ENCODE data around the gene HIPK1. TPM values are rescaled to one million over a fixed set of nuclear protein-coding genes. Genes with fewer than 3 reads are reported as not detected.
"Not testable (repeated sequence)": the region's sequence is repeated elsewhere in the genome, so short reads cannot be mapped to it uniquely, and the experiment has no call there.

Gene HIPK1
- total RNA-seq, 3 donors from 2014 or later (not counting 1 experiment from before 2014, with no cell fraction given): 238 to 283 (median 261) TPM

DNA sequence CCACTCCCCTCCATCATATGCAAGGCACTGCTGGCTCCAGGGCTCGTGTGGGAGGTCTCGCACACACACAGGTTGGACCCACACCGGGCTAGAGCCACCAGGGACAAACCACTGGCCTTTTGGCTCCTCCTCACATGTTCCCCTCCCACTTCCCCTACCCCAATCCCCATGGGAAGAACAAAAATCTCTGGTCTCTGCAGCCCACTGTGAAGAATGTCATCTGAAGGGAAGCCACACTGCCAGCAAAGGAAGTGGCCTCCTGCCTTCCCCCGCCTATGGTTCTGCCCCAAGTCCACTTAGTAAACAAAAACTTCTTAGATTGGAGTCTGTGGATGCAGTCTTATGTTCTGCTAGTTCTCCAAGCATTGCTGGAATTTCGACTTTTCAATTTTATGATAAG lies 74.3 kb downstream of the HIPK1 start:
- H3K9me3 Mint-ChIP-seq: no peaks in the 10 kb centered on the region
- intact Hi-C loops (cut with micrococcal nuclease): no loop called here
- H3K4me1 Mint-ChIP-seq: peaks cover 0 to 6% of the 10 kb centered on the region in 2 donors
- peaks cover 9% of the 10 kb centered on the region in 2 donors for H3K27me3 Mint-ChIP-seq (ENCODE audit: low read depth in 2 of 2)
- DNase-seq: no peak
- H3K4me3 Mint-ChIP-seq: no peak overlapping the region
- TF ChIP-seq CTCF (IDR thresholded peaks at IDR 0.05): no peak
- no peaks in the 10 kb centered on the region for H3K27me3 ChIP-seq (ENCODE audit: control insufficient read depth, insufficient read depth, low read length)
- no peaks in the 10 kb centered on the region for H3K36me3 ChIP-seq (ENCODE audit: control insufficient read depth, insufficient read depth, low read length)
- no peaks in the 10 kb centered on the region for H3K4me1 ChIP-seq (ENCODE audit: control insufficient read depth, insufficient read depth, low read length)
- H3K27ac ChIP-seq (ENCODE audit: low read length): no peak overlapping the region
- no peaks in the 10 kb centered on the region for H3K36me3 Mint-ChIP-seq
- H3K9me3 ChIP-seq (ENCODE audit: control insufficient read depth, insufficient read depth, low read length): no peaks in the 10 kb centered on the region
- H3K27ac Mint-ChIP-seq: no peak overlapping the region
- no peak for ATAC-seq
- H3K4me3 ChIP-seq (ENCODE audit: low read length): no peak overlapping the region
- WGBS (ENCODE audit: insufficient coverage): 35% methylated on average over 4 of the region's 5 CpGs

GRCh38 chr1:114006825-114007224 lies 77.7 kb downstream of the HIPK1 start:
- H3K27me3 ChIP-seq (ENCODE audit: control insufficient read depth, insufficient read depth, low read length); H3K36me3 Mint-ChIP-seq; ATAC-seq; H3K4me3 ChIP-seq (ENCODE audit: low read length); H3K27ac Mint-ChIP-seq; DNase-seq; H3K4me3 Mint-ChIP-seq; H3K9me3 Mint-ChIP-seq; H3K36me3 ChIP-seq (ENCODE audit: control insufficient read depth, insufficient read depth, low read length); H3K27me3 Mint-ChIP-seq (ENCODE audit: low read depth in 2 of 2); H3K4me1 ChIP-seq (ENCODE audit: control insufficient read depth, insufficient read depth, low read length); H3K27ac ChIP-seq (ENCODE audit: low read length); H3K9me3 ChIP-seq (ENCODE audit: control insufficient read depth, insufficient read depth, low read length); intact Hi-C loops (cut with micrococcal nuclease): not testable (repeated sequence)
- 85% methylated on average over 4 of the region's 4 CpGs for WGBS (ENCODE audit: insufficient coverage)
- peaks cover 6 to 22% of the 10 kb centered on the region in 2 donors for H3K4me1 Mint-ChIP-seq

- no peak overlapping the region for H3K4me3 Mint-ChIP-seq
- H3K27me3 Mint-ChIP-seq (ENCODE audit: low read depth in 2 of 2): peaks cover 9% of the 10 kb centered on the region in 2 donors
- no peak for ATAC-seq
- H3K36me3 Mint-ChIP-seq: no peaks in the 10 kb centered on the region
- Histone ChIP-seq H3K9me3 (ENCODE audit: control insufficient read depth, insufficient read depth, low read length) (no peaks in the 10 kb centered on the region), H3K4me1 (ENCODE audit: control insufficient read depth, insufficient read depth, low read length) (no peaks in the 10 kb centered on the region), H3K4me3 (ENCODE audit: low read length) (no peak overlapping the region), H3K36me3 (ENCODE audit: control insufficient read depth, insufficient read depth, low read length) (no peaks in the 10 kb centered on the region), H3K27me3 (ENCODE audit: control insufficient read depth, insufficient read depth, low read length) (no peaks in the 10 kb centered on the region), H3K27ac (ENCODE audit: low read length) (no peak overlapping the region)
- no peak overlapping the region for H3K27ac Mint-ChIP-seq
- TF ChIP-seq CTCF (IDR thresholded peaks at IDR 0.05): no peak
- no peak for DNase-seq
- intact Hi-C loops (cut with micrococcal nuclease): no loop called here
- peaks cover 6 to 18% of the 10 kb centered on the region in 2 donors for H3K4me1 Mint-ChIP-seq
- H3K9me3 Mint-ChIP-seq: no peaks in the 10 kb centered on the region
- 95% methylated on average over 2 of the region's 2 CpGs for WGBS (ENCODE audit: insufficient coverage)
These were observed 79.4 kb downstream of the HIPK1 start for GRCh38 chr1:114008480-114008941.

- Histone ChIP-seq H3K36me3 (ENCODE audit: control insufficient read depth, insufficient read depth, low read length) (no peaks in the 10 kb centered on the region), H3K27ac (ENCODE audit: low read length) (no peak overlapping the region), H3K4me1 (ENCODE audit: control insufficient read depth, insufficient read depth, low read length) (no peaks in the 10 kb centered on the region), H3K9me3 (ENCODE audit: control insufficient read depth, insufficient read depth, low read length) (no peaks in the 10 kb centered on the region), H3K27me3 (ENCODE audit: control insufficient read depth, insufficient read depth, low read length) (no peaks in the 10 kb centered on the region), H3K4me3 (ENCODE audit: low read length) (no peak overlapping the region)
- Mint-ChIP-seq H3K27me3 (ENCODE audit: low read depth in 2 of 2) (peaks cover 9% of the 10 kb centered on the region in 2 donors), H3K4me1 (peaks cover 6 to 17% of the 10 kb centered on the region in 2 donors), H3K9me3 (no peaks in the 10 kb centered on the region), H3K27ac (no peak overlapping the region), H3K4me3 (no peak overlapping the region), H3K36me3 (no peaks in the 10 kb centered on the region)
- intact Hi-C loops (cut with micrococcal nuclease): no loop called here
- DNase-seq: no peak
- no peak for TF ChIP-seq CTCF (IDR thresholded peaks at IDR 0.05)
- no peak for ATAC-seq
These were observed 79.9 kb downstream of the HIPK1 start for GRCh38 chr1:114008993-114009392.

All from natural killer cell (primary cell).